GM12873 (cell line): ENCODE results near the gene TXNDC11.

Experiments used
- TF ChIP-seq, protein P1 (sequence below): IDR thresholded peaks from 2 replicates; pipeline ENCODE4 v1.5.1; 2012; ENCODE audit warnings: low read depth, mild to moderate bottlenecking, moderate library complexity, low read length, control low read depth; ENCODE audit not compliant: insufficient read depth; ENCODE audit errors: missing control alignments

TXNDC11 gene

DNA sequence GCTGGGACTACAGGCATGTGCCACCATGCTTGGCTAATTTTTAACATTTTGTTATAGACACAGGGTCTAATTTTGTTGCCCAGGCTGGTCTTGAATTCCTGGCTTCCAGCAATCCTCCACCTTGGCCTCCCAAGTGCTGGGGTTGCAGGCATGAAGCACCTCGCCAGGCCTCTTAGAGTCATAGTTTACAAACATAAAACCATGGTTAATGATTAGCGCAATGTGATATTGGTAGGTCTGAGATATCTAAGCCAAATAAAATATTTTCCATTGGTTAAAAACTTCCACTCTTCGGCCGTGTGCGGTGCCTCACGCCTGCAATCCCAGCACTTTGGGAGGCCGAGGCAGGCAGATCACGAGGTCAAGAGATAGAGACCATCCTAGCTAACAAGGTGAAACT, 16.6 kb downstream of the TXNDC11 start:
- TF ChIP-seq, protein P1, sequence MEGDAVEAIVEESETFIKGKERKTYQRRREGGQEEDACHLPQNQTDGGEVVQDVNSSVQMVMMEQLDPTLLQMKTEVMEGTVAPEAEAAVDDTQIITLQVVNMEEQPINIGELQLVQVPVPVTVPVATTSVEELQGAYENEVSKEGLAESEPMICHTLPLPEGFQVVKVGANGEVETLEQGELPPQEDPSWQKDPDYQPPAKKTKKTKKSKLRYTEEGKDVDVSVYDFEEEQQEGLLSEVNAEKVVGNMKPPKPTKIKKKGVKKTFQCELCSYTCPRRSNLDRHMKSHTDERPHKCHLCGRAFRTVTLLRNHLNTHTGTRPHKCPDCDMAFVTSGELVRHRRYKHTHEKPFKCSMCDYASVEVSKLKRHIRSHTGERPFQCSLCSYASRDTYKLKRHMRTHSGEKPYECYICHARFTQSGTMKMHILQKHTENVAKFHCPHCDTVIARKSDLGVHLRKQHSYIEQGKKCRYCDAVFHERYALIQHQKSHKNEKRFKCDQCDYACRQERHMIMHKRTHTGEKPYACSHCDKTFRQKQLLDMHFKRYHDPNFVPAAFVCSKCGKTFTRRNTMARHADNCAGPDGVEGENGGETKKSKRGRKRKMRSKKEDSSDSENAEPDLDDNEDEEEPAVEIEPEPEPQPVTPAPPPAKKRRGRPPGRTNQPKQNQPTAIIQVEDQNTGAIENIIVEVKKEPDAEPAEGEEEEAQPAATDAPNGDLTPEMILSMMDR = no peak

DNA sequence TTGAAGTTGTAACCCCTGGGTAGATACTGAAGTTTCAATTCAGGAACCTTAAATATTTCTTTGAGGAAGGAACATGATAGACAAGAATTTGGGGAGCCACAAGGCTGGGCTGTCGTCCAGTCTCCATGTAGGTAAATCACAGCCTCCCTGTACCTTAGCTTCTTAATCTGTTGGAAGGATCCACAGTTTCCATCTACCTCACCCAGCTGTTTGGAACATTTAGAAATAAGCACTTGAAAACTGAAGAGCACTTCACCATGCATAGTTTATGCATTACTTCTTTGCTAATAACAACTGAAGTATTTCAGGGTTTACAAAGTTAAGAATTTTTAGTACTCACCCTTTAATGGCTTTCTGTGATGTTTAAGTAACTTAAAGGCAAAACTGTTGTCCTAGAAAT, 17.2 kb downstream of the TXNDC11 start:
- TF ChIP-seq, protein P1 = no peak

DNA sequence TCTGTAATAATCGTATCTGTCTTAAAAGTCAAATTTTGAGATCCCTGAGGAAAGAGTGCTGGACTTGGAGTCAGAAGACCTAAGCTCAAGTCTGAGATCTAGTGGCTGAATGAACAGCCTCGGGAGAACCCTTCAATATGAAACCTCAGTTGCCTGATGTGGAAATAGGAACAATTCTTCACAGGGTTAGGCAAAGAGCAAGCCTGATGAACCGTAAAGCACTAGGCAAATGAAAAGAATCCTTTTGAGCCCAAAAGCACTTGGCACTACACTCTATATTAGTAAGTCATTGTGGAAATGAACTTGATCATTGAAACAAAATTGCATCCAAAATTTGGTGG, 20.2 kb downstream of the TXNDC11 start:
- TF ChIP-seq, protein P1 = no peak

DNA sequence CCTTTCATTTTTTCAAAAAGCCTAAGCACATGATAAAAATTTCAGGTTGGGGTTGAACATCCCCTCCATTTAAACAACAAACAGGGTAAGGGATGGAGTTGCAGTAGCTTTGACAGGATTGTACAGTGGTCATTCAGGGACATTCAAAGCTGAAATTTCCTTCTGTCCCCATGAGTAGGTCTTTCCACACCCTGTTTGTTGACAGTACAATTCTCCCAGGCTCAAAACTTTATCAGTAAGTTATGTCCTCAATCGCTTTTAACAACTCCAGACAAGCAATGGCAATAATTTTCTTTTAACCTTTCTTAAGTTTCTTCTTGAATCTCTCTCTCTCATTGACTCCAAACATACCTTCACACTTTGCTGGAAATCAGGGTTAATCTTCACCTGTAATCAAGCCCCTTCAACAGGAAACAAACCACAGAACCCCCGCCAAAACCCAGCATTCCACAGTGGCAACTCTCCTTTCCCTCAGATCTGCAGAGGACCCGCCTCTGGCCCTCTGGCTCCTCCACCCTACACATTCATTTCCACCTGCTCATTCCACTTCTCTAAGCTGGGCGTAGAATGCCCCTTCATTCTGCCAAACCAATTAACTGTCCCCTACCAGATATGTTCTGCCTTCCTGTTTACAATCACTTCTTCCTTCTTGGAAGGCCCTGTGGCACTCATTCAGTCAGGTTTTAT, 20.7 kb downstream of the TXNDC11 start:
- TF ChIP-seq, protein P1 = no peak

DNA sequence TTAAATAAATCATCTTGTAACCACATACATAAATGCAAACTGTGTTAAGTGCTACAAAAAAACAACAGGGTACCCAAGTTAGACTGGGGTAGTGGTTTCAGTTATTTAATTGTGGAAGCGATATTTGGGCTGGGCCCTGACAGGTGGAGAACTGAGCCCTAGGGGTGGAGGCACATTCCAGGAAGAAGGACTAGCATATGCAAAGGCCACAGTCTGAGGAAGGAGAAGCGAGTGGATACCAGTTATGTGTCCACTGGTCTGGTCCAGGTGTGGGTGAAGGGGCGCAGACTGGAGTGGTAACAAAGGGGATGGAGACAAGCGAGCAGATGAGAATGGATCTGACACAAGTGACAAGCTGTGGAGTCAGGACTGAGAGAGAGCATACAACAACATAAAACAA, 22.9 kb downstream of the TXNDC11 start:
- TF ChIP-seq, protein P1 = no peak

DNA sequence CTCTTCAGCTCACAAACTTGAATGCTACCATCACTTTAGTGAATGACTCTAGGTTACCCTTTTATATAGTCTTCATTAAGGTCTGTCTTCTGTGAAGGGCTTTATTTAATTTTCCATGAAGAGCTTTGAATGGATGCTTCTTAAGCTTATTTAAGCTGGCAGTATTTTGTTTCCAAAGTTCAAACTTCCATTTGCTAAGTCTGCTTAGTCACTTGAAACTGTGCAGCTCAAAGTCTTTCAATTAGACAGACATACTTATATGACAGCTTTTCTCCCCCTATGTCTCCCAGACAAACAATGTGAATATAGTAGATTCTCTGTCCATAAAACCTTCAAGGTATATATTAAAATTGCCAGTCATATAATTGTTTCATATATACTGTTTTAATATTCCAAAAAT, 23.5 kb downstream of the TXNDC11 start:
- TF ChIP-seq, protein P1 = no peak

DNA sequence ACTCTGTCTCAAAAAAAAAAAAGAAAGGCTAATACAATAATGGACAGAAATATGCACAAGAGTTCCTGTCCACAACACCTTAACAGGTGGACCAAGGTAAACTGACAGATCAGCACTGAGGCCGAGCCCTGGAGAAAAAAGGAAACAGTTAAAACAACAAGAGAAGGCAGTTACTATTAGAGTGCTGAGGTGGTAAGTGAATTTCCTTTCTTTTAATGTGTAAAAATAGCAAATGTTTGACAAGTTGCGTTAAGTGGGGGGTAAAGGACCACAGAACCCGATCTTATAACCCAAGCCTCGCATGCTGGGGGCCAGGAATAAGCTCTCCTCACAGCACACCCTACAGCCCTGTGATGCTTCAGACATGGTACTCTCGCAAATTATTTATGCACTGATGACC, 24.8 kb downstream of the TXNDC11 start:
- TF ChIP-seq, protein P1 = no peak
